ENCODE data around the gene CD72.
A peak's percentile ranks its signal among the peaks of the same experiment; 100 is the strongest.
"Not testable (repeated sequence)": the region's sequence is repeated elsewhere in the genome, so short reads cannot be mapped to it uniquely, and the experiment has no call there.

CD72 gene

DNA sequence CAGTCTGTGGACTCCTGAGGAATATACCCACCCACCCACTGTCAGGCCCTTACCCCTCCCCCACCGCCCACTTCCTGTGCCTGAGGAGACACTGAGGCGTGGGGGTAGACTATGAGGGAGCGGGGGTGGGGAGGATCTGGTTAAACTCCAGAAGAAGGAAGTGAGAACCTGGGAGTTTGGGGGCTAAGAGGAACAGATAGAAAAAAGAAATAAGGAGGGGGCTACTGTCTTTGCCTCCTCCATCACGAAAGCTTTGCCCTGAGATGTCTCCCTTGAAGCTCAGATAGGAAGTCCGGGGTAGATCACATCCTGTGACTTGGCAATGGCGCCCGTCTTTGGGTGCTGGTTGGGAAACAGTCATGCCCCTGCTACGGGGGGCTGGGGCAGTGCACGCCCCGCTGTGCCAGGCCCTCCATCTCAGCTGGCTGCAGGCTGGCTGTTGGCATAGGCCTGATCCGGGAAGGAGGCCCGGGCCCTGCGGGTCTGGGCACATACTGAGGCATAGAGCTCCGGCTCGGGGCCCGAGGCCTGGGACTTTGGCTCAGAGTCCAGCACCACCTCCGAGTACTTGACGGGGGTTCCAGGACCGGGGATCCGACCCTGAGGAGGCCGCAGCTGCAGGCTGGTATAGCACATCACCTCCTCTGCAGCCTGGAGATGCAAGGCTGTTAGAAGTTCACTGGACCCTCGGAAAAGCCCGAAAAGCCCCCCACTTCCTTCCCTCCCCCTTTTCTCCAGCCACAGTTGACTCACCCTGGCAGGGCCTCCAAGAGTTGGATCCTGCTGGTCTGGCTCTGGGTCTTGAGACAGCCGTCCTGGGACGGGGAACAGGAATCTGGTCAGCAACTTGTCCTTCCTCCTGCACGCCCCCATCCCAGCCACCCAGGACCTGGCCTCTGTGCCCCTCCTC is 31.5 kb upstream of the CD72 start:
- DNase-seq (ENCODE audit: low read depth): no peak

DNA sequence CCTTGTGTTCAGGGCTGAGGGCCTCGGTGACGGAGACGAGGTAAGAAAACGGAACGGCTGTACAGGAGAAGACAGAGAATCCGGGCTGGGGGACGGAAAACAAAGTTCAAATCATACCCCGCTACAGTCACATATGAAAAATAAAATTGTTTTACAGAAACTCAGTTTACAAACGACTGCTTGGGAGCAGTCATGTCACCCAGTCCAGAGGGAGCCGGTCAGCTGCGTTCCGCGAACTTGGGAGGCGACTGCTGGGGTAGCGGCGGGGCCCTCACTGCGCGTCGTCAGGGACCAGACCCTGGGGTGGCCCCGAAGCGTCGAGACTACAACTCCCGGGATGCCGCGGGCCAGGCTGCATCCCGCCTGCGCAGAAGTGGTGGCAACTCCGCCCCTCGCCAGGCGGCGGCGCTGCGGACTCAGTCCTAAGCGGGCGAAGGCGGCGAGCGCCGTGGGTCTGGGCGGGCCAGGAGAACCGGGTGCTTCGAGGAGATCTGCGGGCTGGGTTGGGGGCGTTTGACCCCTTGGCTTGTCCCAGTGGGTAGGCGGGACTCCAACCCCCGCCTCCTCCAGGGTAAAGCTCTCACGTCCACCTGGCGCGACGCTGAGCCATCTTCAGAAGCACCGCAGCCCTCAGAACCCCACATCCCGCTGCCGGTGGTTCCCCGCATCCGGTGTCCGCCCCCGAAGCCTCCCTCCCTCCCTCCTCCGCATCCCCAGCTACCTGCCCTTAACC is 28.5 kb upstream of the CD72 start:
- peak; percentile 83 for DNase-seq (ENCODE audit: low read depth)

DNA sequence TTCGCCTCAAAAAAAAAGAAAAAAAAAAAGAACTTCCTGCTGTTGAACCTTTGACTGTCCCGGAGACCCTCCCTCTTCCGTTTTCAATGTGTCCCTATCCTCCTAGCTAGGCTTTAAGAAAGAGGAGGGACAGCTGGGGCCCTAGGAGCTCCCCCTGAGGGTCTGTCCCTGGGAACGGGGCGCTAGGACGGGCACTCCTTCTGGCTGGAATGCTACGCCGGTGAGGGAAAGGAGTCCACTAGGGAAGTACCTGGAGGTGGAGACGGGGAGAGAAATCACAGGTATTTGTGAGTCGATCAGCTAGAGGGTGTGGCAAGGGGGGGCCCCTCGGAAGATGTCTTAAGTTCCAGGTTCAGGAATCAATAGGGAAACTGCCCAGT is 27.9 kb upstream of the CD72 start:
- DNase-seq (ENCODE audit: low read depth): no peak

DNA sequence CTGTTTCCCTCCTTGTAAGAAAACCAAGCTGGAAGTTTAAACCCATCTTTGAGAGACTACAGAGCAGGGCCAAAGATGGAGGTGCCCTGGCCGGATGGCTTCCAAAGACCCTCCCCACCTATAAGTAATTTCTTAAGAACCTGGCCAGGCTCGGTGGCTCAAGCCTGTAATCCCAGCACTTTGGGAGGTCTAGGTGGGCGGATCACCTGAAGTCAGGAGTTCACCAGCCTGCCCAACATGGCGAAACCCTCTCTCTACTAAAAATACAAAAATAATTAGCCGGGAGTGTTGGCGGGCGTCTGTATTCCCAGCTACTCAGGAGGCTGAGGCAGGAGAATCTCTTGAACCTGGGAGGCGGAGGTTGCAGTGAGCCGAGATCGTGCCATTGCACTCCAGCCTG is 27.5 kb upstream of the CD72 start:
- DNase-seq (ENCODE audit: low read depth): not testable (repeated sequence)

DNA sequence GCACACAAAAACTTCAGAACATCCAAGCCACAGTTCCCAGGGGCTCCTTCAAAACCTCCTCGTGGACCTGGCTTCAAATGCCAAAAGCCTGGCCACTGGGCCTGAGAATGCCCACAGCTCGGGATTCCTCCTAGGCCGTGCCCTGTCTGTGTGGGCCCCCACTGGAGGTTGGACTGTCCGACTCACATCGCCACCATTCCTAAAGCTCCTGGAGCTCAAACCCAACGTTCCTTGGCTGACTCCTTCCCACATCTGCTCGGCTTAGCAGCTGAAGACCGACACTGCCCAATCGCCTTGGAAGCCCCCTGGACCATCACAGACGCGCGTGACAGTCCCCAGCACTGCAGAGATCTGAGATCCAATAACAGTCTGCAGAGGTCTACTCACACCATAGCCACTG is 24.8 kb upstream of the CD72 start:
- no peak for DNase-seq (ENCODE audit: low read depth)

DNA sequence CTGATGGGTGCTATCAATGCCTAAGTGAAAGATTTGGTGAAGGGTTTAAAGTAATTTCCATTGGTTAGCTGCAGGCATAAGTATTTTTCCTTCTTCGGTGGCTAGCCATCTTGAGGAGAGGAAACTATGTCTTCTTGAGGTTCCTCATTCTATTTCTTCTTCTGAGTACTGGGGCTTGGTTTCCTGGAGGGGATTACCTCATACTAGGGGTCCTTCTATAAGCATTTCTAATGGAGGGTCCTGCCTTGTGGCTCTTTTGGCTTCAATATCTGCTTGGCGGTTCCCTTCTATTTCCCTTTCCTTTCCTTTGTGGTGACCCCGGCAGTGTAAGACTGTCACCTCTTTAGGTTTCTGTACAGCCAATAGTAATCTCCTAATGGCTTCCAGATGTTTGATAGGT is 23.3 kb upstream of the CD72 start:
- not testable (repeated sequence) for DNase-seq (ENCODE audit: low read depth)

DNA sequence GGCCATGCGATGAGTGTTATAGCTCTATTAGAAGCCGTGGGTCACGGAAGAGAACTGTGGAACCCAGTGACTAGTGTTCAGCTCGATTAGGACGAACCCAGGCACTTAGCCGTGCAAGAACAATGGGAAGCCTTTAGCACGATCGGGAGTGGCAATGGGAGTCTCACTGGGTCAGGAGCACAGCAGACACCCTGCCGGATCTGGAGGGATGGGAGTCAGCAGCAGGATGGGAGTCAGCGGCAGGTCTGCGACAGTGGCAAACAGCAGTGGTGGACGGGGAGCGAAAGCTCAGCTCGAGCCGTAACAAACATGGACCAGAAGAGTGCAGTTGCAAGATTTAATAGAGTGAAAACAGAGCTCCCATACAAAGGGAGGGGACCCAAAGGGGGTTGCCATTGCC is 22.2 kb upstream of the CD72 start:
- not testable (repeated sequence) for DNase-seq (ENCODE audit: low read depth)

DNA sequence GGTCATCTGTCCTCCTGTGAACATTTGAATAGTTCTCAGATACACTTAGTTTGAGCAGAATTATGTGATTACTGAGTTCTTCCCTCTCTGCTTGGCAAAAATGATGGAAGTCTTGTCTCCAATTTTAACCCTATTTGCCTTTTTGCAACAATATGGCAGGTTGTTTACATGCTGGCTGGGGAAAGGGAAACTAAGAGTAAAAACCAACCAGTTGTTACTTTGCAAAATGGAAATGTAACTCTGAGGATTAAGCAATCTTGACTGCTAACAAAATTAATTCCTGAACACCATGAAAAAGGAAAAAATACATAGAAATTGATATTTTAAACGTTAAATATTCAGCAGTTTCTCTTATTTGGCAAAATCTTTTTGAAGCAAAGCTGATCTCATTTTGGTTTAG is 21.4 kb upstream of the CD72 start:
- no peak for DNase-seq (ENCODE audit: low read depth)

DNA sequence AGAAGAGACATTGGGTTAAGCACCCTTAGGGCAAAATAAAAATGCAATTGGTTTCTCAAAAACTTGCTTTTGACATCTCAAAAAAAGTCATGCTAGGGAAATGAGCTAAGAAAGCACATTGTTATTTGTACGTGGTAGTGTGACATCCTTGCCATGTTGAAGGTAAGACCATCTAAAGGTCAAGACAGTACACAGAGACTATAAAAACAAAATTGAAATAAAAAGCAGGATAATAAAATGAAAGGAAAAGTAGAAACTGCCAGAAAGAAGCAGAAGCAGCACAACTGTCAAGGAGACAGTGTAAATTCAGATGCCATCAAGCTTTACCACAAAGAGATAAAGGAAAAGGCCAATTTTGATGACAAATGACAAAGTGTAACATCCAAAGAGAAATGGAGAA is 21.0 kb upstream of the CD72 start:
- not testable (repeated sequence) for DNase-seq (ENCODE audit: low read depth)

DNA sequence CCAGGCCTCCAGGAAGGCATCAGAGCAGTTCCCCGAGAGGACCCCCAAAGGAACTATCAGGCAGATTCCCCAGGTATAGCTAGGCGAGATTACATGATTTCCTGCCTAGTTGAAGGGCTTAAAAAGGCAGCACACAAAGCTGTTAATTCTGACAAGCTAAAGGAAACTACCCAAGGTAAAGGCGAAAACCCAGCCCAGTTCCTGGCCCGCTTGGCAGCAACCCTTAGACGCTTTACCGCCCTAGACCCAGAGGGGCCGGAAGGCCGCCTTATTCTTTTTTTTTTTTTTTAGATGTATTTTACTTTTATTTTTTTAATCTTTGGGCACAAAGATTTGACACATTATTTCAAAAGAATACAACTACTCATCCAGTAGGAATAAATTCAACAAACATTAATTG is 20.5 kb upstream of the CD72 start:
- DNase-seq (ENCODE audit: low read depth): not testable (repeated sequence)

DNA sequence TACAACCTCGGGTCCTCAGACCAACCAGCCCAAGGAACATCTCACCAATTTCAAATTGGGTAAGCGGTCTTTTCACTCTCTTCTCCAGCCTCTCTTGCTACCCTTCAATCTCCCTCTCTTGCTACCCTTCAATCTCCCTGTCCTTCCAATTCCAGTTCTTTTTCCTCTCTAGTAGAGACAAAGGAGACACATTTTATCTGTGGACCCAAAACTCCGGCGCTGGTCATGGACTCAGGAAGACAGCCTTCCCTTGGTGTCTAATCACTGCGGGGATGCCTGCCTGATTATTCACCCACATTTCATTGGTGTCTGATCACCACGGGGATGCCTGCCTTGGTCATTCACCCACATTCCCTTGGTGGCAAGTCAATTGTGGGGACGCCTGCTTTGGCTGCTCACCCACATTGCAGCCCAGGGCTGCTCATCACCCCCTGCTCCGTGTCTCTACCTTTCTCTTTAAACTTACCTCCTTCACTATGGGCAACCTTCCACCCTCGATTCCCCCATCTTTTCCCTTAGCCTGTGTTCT is 19.3 kb upstream of the CD72 start:
- DNase-seq (ENCODE audit: low read depth): not testable (repeated sequence)

DNA sequence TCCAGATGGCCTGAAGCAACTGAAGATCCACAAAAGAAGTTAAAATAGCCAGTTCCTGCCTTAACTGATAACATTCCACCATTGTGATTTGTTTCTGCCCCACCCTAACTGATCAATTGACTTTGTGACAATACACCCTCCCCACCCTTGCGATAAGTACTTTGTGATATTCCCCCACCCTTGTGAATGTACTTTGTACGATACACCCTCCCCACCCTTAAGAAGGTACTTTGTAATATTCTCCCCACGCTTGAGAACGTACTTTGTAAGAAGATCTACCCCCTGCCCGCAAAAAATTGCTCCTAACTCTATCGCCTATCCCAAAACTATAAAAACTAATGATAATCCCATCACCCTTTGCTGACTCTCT is 18.6 kb upstream of the CD72 start:
- DNase-seq (ENCODE audit: low read depth): not testable (repeated sequence)

DNA sequence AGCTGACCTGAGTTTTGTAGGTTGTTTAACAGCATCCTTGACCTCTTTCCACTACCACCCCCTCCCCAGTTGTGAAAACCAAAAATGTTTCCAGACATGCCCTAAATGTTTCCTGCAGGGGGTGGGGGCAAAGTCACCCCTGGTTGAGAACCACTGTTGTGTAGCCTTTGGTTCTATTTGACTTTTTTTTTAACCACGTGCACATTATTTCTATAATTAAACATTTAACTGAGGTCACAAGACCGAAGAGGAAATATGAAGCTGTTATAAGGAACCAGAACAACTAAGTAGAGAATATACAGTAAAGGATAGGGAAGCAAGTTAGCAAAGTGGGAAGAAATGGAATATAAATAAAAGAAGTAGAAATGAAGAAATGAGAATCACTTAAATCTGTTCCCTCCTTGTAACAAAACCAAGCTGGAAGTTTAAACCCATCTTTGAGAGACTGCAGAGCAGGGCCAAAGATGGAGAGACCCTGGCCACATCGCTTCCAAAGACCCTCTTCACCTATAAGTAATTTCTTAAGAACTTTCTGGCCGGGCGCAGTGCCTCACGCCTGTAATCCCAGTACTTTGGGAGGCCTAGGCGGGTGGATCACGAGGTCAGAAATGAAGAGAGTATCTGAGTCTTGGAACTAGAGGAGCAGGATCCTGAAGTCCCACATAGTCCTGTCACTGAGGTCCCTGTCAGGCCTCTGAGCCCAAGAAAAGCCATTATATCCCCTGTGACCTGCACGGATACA is 18.1 kb upstream of the CD72 start:
- no peak for DNase-seq (ENCODE audit: low read depth)

DNA sequence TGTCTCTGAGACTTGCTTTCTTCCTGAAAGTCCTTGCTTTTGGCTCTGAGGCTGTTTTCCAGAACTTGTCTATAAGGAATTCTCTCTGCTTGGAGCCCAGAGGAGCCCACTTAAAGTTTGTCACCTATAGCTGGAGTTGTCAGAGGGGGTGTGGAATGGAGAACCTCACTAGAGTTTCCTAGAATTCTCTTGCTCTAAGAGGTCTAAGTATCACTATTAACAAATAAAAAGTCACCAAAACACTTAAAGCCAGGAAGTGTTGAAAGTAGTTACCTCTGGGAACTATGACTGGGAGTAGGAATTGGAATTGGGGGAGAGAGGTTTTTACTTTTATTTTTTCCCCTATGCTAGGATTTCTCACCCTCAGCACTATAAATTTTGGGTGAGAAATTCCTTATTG is 17.5 kb upstream of the CD72 start:
- no peak for DNase-seq (ENCODE audit: low read depth)

DNA sequence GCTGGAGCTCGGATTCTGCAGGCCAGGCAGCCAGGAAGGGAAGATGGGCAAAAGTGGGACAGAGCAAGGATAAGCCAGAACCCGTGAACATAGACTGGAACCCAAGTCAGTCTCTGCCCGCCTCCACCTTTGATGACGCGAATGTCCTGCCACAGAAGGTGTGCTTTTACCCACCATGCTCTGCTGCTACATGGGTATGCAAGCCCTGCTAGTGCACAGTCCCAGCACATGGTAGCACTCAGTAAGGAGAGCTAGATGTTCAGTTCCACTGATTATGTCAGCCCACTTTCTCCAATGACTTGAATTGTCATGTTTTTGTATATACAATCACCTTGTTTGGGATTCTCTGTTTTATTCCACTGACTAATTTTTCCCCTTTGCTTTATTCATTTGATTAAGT is 11.4 kb upstream of the CD72 start:
- no peak for DNase-seq (ENCODE audit: low read depth)

DNA sequence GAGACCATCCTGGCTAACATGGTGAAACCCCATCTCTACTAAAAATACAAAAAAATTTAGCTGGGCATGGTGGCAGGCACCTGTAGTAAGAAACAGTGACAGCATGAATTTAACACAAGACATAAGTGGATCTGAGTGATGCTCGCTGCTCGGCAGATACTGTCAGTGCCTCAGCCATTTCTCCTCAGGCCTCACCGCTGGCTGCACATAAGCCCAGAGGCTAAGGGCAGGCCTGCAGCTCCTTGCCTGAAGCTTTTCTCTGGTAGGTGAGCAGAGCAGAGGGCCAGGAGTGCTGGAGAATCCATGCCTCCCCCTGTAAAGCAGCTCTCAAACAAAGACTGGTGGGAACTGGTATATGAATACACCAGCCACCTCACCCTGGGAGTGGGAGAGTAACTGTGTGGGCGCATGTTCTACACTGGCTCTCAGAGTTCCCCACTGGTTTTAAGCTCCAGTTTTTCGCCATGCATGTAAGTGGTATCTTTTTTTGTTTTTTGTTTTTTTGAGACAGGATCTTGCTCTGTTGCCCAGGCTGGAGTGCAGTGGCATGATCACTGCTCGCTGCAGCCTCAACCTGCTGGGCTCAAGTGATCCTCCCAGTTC is 10.3 kb upstream of the CD72 start:
- DNase-seq (ENCODE audit: low read depth): no peak

DNA sequence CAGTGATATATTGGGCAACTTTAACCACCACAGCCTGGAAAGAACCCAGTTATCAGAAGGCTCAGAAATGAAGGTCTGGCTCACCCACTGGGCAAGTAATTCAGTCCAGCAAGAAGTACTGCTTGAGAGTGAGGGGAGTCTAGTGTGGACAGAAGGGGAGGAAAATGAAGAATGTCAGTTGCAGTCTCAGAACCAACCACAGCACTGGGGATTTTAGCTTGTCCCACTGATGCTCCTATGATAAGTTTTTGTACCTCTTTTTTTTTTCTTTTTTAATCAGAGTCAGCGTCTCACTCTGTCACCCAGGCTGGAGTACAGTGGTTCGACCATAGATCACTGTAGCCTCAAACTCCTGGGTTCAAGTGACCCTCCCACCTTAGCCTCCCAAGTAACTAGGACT is 9.4 kb upstream of the CD72 start:
- DNase-seq (ENCODE audit: low read depth): no peak

DNA sequence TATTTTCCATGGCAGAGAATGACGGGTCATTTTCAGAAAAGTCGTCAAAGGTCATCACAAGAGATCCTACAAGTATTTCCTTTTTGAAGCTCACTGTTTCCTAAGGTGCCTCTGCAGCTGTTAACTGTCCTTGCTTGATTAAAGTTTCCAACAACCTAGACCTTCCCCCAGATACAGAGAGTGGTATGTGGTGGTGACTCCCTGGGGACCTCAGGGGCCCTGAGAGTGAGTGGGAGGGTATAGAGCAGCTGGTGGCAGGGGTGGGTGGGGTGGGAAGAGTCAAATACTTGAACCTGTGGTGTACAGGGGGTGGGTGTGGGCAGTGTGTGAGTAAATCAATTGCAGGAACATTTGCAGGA is 1.6 kb upstream of the CD72 start:
- no peak for DNase-seq (ENCODE audit: low read depth)

DNA sequence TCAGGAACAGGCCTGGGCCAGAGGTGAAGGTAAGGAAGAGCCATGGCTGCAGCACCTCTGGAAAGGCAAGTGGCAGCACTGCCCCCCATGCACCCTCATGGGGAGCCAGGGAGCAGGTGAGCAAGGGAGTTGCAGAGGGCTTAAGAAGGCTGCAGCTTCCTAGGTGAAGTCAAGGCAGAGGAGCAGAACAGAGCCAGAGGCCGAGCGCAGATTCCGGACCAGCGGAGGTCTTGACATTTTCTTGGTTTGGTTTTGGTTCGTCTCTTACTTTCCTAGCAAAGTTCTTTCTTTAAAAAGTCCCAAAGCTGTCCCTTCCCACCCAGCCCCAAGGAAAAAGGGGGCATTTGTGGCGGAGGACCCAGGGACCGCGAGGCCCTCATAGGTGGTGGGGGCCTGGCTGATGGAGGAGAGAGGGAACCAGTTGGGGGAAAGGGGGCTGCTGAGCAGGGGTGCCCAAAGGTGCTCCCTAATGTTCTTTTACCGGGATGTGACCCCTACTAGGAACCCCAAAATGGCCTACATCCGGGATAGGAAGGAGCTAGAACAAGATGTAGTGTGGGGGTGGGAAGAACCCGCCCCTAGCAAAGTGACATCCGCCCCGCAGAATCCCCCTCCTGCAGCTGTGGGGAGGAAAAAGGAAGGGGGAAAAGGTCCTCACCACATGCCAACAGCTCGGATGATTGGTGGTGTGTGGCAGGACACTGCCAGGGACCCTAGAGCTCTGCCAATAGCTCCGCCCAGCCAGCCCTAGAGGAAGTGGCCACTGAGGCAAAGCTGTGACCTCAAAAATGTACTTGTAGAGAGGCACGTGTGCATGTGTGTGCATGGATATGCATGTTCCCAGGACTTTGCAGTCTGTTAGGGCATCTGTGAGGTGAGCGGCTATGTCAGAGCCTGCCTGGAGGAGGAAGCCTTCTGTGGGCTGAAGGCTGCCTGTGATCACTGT is 914 bp upstream of the CD72 start:
- no peak for DNase-seq (ENCODE audit: low read depth)

DNA sequence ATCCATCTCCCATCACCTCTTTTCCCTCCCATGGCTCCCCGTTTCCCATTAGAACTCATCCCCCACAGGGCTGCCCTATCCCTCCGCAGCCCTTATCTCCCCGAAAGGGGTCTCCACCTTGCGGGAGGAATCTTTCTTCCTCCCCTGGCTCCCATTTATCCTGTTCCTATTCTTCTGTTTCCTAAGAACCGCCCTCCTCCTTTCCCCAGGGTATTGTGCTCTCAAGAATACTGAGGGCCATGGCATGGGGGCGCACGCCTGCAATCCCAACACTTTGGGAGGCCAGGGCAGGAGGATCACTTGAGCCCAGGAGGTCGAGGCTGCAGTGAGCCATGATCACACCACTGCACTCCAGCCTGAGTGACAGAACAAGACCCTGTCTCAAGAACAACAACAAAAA is 665 bp downstream of the CD72 start:
- DNase-seq (ENCODE audit: low read depth): no peak
